ENCODE data around the gene NF2.

NF2 gene

GRCh38 chr22:29569011-29569678, 34.3 kb upstream of the NF2 start:
- DNase-seq (ENCODE audit: extremely low read depth, low read depth), result no peak

GRCh38 chr22:29570456-29570855, 33.0 kb upstream of the NF2 start:
- no peak for TF ChIP-seq CTCF (IDR thresholded peaks at IDR 0.05; ENCODE audit: low read depth, low read length)
- no peak for DNase-seq (ENCODE audit: extremely low read depth, low read depth)

More at GRCh38 chr22:29569011-29569678, 34.3 kb upstream of the NF2 start:
- no peak for TF ChIP-seq CTCF (IDR thresholded peaks at IDR 0.05; ENCODE audit: low read depth, low read length)

- no peak for DNase-seq (ENCODE audit: extremely low read depth, low read depth)
- no peak for TF ChIP-seq CTCF (IDR thresholded peaks at IDR 0.05; ENCODE audit: low read depth, low read length)
These were observed 32.4 kb upstream of the NF2 start for GRCh38 chr22:29570912-29571549.

GRCh38 chr22:29574762-29575450, 28.5 kb upstream of the NF2 start:
- no peak for DNase-seq (ENCODE audit: extremely low read depth, low read depth)
- no peak for TF ChIP-seq CTCF (IDR thresholded peaks at IDR 0.05; ENCODE audit: low read depth, low read length)

GRCh38 chr22:29578462-29579200, 24.8 kb upstream of the NF2 start:
- TF ChIP-seq CTCF (IDR thresholded peaks at IDR 0.05; ENCODE audit: low read depth, low read length), result no peak
- DNase-seq (ENCODE audit: extremely low read depth, low read depth), result no peak

- no peak for TF ChIP-seq CTCF (IDR thresholded peaks at IDR 0.05; ENCODE audit: low read depth, low read length)
- DNase-seq (ENCODE audit: extremely low read depth, low read depth), result no peak
These were observed 23.1 kb upstream of the NF2 start for GRCh38 chr22:29580200-29580810.

Data from AG09319 (cell line).